Aorta (tissue), 4 donors: ENCODE measurements around the gene PPP1R3D. TPM values are rescaled to one million over a fixed set of nuclear protein-coding genes. Genes with fewer than 3 reads are reported as not detected.

Experiments
- polyA plus RNA-seq, 2 donors: library from polyadenylated mRNA; stranded (reverse); fragments of 200-250 nt; gene quantifications; one replicate each; pipeline ENCODE4 v1.2.3, GENCODE V29; 2013
- total RNA-seq, 2 donors: library from RNA; stranded (reverse); fragmentation: NEBNext Ultra II Directional; extraction: Animal tissue kit (Norgen Biotek cat#: 25700); gene quantifications; one replicate each; pipeline ENCODE4 v1.2.1, GENCODE V29; 2021
- donor health status: healthy with polysubstance abuse.
- donor health status: Bipolar disorder and iron deficiency.
- donor health status: DM: no; HTN: no; CAD: no.
- donor health status: DM: yes; HTN: yes; CAD: no.

The PPP1R3D gene
- total and polyA plus RNA-seq, 4 donors: 2.5 to 8.3 (median 6.2) TPM

Other genes with a start within 250 kb of the PPP1R3D start
- gene SYCP2, start 6.7 kb downstream of the PPP1R3D start, total RNA-seq: 1 to 10 TPM; 2.4 to 5.6 TPM
- gene SYCP2, start 6.7 kb downstream of the PPP1R3D start, polyA plus RNA-seq: 1 to 10 TPM in 1 of 2 donors, under 1 TPM in 1; 0.38 to 5.9 TPM
- 10 to 100 TPM in 1 of 2 donors, 1 to 10 TPM in 1; 8.7 to 16.6 TPM for gene FAM217B, start 84 bp upstream of the PPP1R3D start, total RNA-seq
- 1 to 10 TPM; 5.4 to 5.6 TPM for gene FAM217B, start 84 bp upstream of the PPP1R3D start, polyA plus RNA-seq
- 1 to 10 TPM; 2.8 to 4.5 TPM for gene CDH26, start 18.1 kb upstream of the PPP1R3D start, total RNA-seq
- 1 to 10 TPM in 1 of 2 donors, not detected in 1; 1.2 TPM for gene CDH26, start 18.1 kb upstream of the PPP1R3D start, polyA plus RNA-seq